HepG2 (cell line): ENCODE results near the gene SNAP25. TPM values are rescaled to one million over a fixed set of nuclear protein-coding genes. Genes with fewer than 3 reads are reported as not detected.

Experiments used
- ATAC-seq: fragments of 200-7000 bp; cut with Tn5 transposase; 3 replicates; pipeline ENCODE4 v1.9.1; 2020; ENCODE audit warnings: mild to moderate bottlenecking, moderate library complexity
- BruUV-seq: library from RNA; stranded (reverse); fragments of 400-500 nt; replicated peaks from 2 replicates; lab custom pipeline; 2021; lab: Mats Ljungman, UMichigan
- CTCF ChIA-PET: fragments of 300-600 bp; formaldehyde crosslinking; extraction: SDS; loops from one replicate; lab custom pipeline; 2021; ENCODE audit warnings: low total read pairs, inconsistent platforms, low intra/inter-chr PET ratio; lab: Yijun Ruan, JAX
- POLR2A ChIA-PET: fragments of 350-600 bp; sonication (Branson Sonifier 250); formaldehyde crosslinking; loops from one replicate; lab custom pipeline; 2020; ENCODE audit warnings: antibody characterized with exemption, inconsistent platforms; lab: Yijun Ruan, JAX
- DNase-seq: peaks from one replicate; pipeline ENCODE4 v3.0.0-alpha.2; 2015; ENCODE audit warnings: low spot score
- FAIRE-seq: peaks from 3 replicates; lab custom pipeline; 2011; peaks lifted over from hg19 to GRCh38; lab: Jason Lieb, UNC
- H2AFZ ChIP-seq: one replicate; pipeline ENCODE4 v1.6.1; 2011; ENCODE audit warnings: low read length, inconsistent platforms
- H3K27ac ChIP-seq: fragments of 300-600 bp; 3 replicates; pipeline ENCODE4 v1.8.0; 2011; ENCODE audit warnings: mixed run types, mild to moderate bottlenecking, mixed read lengths, low read length, inconsistent platforms; ENCODE audit not compliant: insufficient read depth; ENCODE audit errors: extremely low read length
- H3K27me3 ChIP-seq, 2 experiments: fragments of 200-600 bp in 1 of 2; 2 replicates in 1 of 2; 3 replicates in 1 of 2; pipeline versions ENCODE4 v1.6.0 to v1.8.0; 2011; ENCODE audit warnings: low read length in 2 of 2, mild to moderate bottlenecking in 2 of 2, moderate library complexity in 2 of 2, inconsistent platforms in 1 of 2; ENCODE audit not compliant: insufficient read depth in 2 of 2, control insufficient read depth in 1 of 2
- H3K36me3 ChIP-seq, 2 experiments: fragments of 200-600 bp in 1 of 2; replicated peaks in 1 of 2; 2 replicates in 1 of 2; 3 replicates in 1 of 2; pipeline versions ENCODE4 v1.5.1 to v1.8.0; 2011; ENCODE audit warnings: low read length in 2 of 2, inconsistent platforms in 1 of 2; ENCODE audit not compliant: insufficient read depth in 2 of 2, control insufficient read depth in 1 of 2
- H3K4me1 ChIP-seq: 2 replicates; pipeline ENCODE4 v1.5.1; 2012; ENCODE audit warnings: low read length, inconsistent platforms; ENCODE audit not compliant: insufficient read depth
- H3K4me2 ChIP-seq: 2 replicates; pipeline ENCODE4 v1.6.0; 2011; ENCODE audit warnings: low read depth, low read length, inconsistent platforms
- H3K4me3 ChIP-seq, 3 experiments: fragments of 200-600 bp in 1 of 3; sonication (generic), shearing (Covaris generic) in 1 of 3; replicated peaks in 1 of 3; 2 replicates each; pipeline ENCODE4 v1.5.1; 2011 to 2016; ENCODE audit warnings: low read length in 3 of 3, inconsistent platforms in 2 of 3, low read depth in 2 of 3, mild to moderate bottlenecking in 2 of 3, control low read depth in 1 of 3, mixed read lengths in 1 of 3; ENCODE audit not compliant: insufficient read depth in 1 of 3
- H3K79me2 ChIP-seq: one replicate; pipeline ENCODE4 v1.6.1; 2011; ENCODE audit warnings: low read length, inconsistent platforms; ENCODE audit not compliant: insufficient read depth
- H3K9ac ChIP-seq: 2 replicates; pipeline ENCODE4 v1.6.0; 2011; ENCODE audit warnings: mild to moderate bottlenecking, low read depth, low read length, inconsistent platforms; ENCODE audit not compliant: insufficient read depth
- H3K9me3 ChIP-seq: 2 replicates; pipeline ENCODE4 v1.5.1; 2012; ENCODE audit warnings: mild to moderate bottlenecking, low read length
- H4K20me1 ChIP-seq: 2 replicates; pipeline ENCODE4 v1.6.0; 2011; ENCODE audit warnings: inconsistent platforms, mild to moderate bottlenecking, low read length, moderate library complexity; ENCODE audit not compliant: insufficient read depth
- FOSL1 ChIP-seq: sonication (generic); formaldehyde crosslinking; IDR thresholded peaks from 2 replicates; pipeline ENCODE4 v1.9.0; 2021; ENCODE audit warnings: missing genetic modification reagents, borderline replicate concordance
- HDAC1 ChIP-seq: sonication (generic); formaldehyde crosslinking; IDR thresholded peaks from 2 replicates; pipeline ENCODE4 v1.5.1; 2020; ENCODE audit warnings: mild to moderate bottlenecking, missing genetic modification reagents
- JUN ChIP-seq: sonication (generic); formaldehyde crosslinking; IDR thresholded peaks from 2 replicates; pipeline ENCODE4 v1.4.0; 2020; ENCODE audit warnings: mild to moderate bottlenecking, missing genetic modification reagents
- KMT2B ChIP-seq: IDR thresholded peaks from 2 replicates; pipeline ENCODE4 v1.6.1; 2016; ENCODE audit warnings: missing genetic modification reagents, missing compliant biosample characterization
- MTF1 ChIP-seq: sonication (generic); formaldehyde crosslinking; IDR thresholded peaks from 2 replicates; pipeline ENCODE4 v1.5.0; 2020; ENCODE audit warnings: missing genetic modification reagents
- NFIC ChIP-seq: IDR thresholded peaks from 2 replicates; pipeline ENCODE4 v1.6.1; 2012; ENCODE audit warnings: mild to moderate bottlenecking, low read length, inconsistent platforms
- RFX5 ChIP-seq: IDR thresholded peaks from 2 replicates; pipeline ENCODE4 v1.6.1; 2011; ENCODE audit warnings: low read depth, low read length, improper control_type of control experiment
- ZBTB34 ChIP-seq: sonication (generic); formaldehyde crosslinking; IDR thresholded peaks from 2 replicates; pipeline ENCODE4 v1.8.0; 2022; ENCODE audit warnings: mild to moderate bottlenecking, missing genetic modification reagents
- ZEB1 ChIP-seq: IDR thresholded peaks from 2 replicates; pipeline ENCODE4 v1.6.1; 2012; ENCODE audit warnings: mild to moderate bottlenecking, low read depth, inconsistent platforms; ENCODE audit not compliant: insufficient replicate concordance
- ZFP41 ChIP-seq: sonication (generic); formaldehyde crosslinking; IDR thresholded peaks from 2 replicates; pipeline ENCODE4 v1.4.0; 2020; ENCODE audit warnings: mild to moderate bottlenecking, missing genetic modification reagents, borderline replicate concordance
- ZNF547 ChIP-seq: sonication (generic); formaldehyde crosslinking; IDR thresholded peaks from 2 replicates; pipeline ENCODE4 v1.5.1; 2020; ENCODE audit warnings: mild to moderate bottlenecking, missing genetic modification reagents
- ZNF550 ChIP-seq: sonication (generic); formaldehyde crosslinking; IDR thresholded peaks from 2 replicates; pipeline ENCODE4 v1.4.0; 2020; ENCODE audit warnings: mild to moderate bottlenecking, missing genetic modification reagents, borderline replicate concordance
- ZNF570 ChIP-seq: sonication (generic); formaldehyde crosslinking; IDR thresholded peaks from 2 replicates; pipeline ENCODE4 v1.4.0; 2020; ENCODE audit warnings: mild to moderate bottlenecking, missing genetic modification reagents, borderline replicate concordance
- ZNF607 ChIP-seq: sonication (generic); formaldehyde crosslinking; IDR thresholded peaks from 2 replicates; pipeline ENCODE4 v1.5.1; 2020; ENCODE audit warnings: missing genetic modification reagents, mild to moderate bottlenecking, borderline replicate concordance
- ZNF660 ChIP-seq: sonication (generic); formaldehyde crosslinking; IDR thresholded peaks from 2 replicates; pipeline ENCODE4 v1.5.1; 2020; ENCODE audit warnings: mild to moderate bottlenecking, low read depth, missing genetic modification reagents, borderline replicate concordance
- ZNF670 ChIP-seq: sonication (generic); formaldehyde crosslinking; IDR thresholded peaks from 2 replicates; pipeline ENCODE4 v1.8.0; 2022; ENCODE audit warnings: mild to moderate bottlenecking, missing genetic modification reagents, borderline replicate concordance
- ZNF713 ChIP-seq: sonication (generic); formaldehyde crosslinking; IDR thresholded peaks from 2 replicates; pipeline ENCODE4 v1.4.0; 2020; ENCODE audit warnings: mild to moderate bottlenecking, missing genetic modification reagents
- ZNF761 ChIP-seq: sonication (generic); formaldehyde crosslinking; conservative IDR thresholded peaks from 2 replicates; pipeline ENCODE4 v1.4.0; 2020; ENCODE audit warnings: mild to moderate bottlenecking, missing genetic modification reagents
- ZNF879 ChIP-seq: sonication (generic); formaldehyde crosslinking; IDR thresholded peaks from 2 replicates; pipeline ENCODE4 v1.8.1; 2023; ENCODE audit warnings: missing genetic modification reagents
- WGBS: methylation state at CpG from one replicate; pipeline ENCODE4 v1.1.6; 2017; ENCODE audit warnings: low lambda C conversion rate; 5-methylcytosine and 5-hydroxymethylcytosine counted together
- in situ Hi-C: cut with HindIII; loops from 2 replicates; pipeline ENCODE4 v1.10.0; 2017; ENCODE audit warnings: low pct_unique_long_range_greater_than_20kb; ENCODE audit not compliant: extremely low pct_ligation_motif_present
- intact Hi-C: fragments of 100-400 bp; cut with micrococcal nuclease; formaldehyde crosslinking; loops from one replicate; pipeline ENCODE4 v1.10.0; 2022; ENCODE audit not compliant: unreplicated experiment
- polyA plus RNA-seq, 8 experiments: library from polyadenylated mRNA; depleted of rRNA in 3 of 8; stranded (reverse) in 7 of 8; unstranded in 1 of 8; fragments of >200 nt; fragmentation: Illumina TruSeq in 4 of 8; extraction: Trizol in 4 of 8; gene quantifications; 2 replicates each; pipeline versions ENCODE4 v1.2.1 to v1.2.3, GENCODE V29; 2011 to 2016; ENCODE audit warnings: low read depth in 4 of 8, missing spikeins in 1 of 8, mixed read lengths in 1 of 8; ENCODE audit not compliant: insufficient read depth in 1 of 8
- total RNA-seq, 5 experiments: library from RNA; depleted of rRNA; stranded (reverse); fragments of >200 nt; fragmentation: Illumina TruSeq; extraction: Trizol; gene quantifications; 2 replicates each; pipeline ENCODE4 v1.2.3, GENCODE V29; 2016; ENCODE audit warnings: low read depth in 1 of 5
- TF ChIP-seq, protein P1 (sequence below): sonication (generic); formaldehyde crosslinking; IDR thresholded peaks from 2 replicates; pipeline ENCODE4 v1.5.0; 2020; ENCODE audit warnings: mild to moderate bottlenecking, missing genetic modification reagents, borderline replicate concordance

Gene SNAP25
- total and polyA plus RNA-seq, 2 of the 13 experiments (the other 11 are each of a cell fraction or from before 2014, with no cell fraction given): not detected

DNA sequence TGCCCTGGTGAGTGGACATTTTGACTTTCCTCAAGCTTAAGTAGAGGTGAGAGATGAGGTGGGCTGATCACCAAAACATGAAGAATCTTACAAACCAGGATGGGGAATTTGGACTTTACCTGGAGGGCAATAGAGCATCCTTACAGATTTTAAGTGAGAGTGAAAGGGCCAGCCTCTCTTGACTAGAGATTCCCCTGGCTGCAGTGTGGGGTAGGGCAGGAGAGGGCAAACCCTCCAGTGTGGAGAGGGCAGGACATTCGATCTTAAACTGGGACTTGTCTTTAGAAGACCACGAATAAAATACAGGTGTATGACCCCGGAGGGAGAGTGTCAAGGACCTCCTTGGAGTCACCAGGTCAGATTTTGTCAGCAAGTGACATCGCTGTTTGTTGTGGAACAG lies 105.1 kb downstream of the SNAP25 start (continued):
- TF ChIP-seq, protein P1, sequence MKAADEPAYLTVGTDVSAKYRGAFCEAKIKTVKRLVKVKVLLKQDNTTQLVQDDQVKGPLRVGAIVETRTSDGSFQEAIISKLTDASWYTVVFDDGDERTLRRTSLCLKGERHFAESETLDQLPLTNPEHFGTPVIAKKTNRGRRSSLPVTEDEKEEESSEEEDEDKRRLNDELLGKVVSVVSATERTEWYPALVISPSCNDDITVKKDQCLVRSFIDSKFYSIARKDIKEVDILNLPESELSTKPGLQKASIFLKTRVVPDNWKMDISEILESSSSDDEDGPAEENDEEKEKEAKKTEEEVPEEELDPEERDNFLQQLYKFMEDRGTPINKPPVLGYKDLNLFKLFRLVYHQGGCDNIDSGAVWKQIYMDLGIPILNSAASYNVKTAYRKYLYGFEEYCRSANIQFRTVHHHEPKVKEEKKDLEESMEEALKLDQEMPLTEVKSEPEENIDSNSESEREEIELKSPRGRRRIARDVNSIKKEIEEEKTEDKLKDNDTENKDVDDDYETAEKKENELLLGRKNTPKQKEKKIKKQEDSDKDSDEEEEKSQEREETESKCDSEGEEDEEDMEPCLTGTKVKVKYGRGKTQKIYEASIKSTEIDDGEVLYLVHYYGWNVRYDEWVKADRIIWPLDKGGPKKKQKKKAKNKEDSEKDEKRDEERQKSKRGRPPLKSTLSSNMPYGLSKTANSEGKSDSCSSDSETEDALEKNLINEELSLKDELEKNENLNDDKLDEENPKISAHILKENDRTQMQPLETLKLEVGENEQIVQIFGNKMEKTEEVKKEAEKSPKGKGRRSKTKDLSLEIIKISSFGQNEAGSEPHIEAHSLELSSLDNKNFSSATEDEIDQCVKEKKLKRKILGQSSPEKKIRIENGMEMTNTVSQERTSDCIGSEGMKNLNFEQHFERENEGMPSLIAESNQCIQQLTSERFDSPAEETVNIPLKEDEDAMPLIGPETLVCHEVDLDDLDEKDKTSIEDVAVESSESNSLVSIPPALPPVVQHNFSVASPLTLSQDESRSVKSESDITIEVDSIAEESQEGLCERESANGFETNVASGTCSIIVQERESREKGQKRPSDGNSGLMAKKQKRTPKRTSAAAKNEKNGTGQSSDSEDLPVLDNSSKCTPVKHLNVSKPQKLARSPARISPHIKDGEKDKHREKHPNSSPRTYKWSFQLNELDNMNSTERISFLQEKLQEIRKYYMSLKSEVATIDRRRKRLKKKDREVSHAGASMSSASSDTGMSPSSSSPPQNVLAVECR (CRISPR knock-in tag): no peak
- TF ChIP-seq MTF1 (no peak), ZNF660 (CRISPR knock-in tag) (no peak), ZNF713 (CRISPR knock-in tag) (no peak), ZNF547 (no peak), NFIC (no peak), ZEB1 (no peak), JUN (no peak), ZNF670 (CRISPR knock-in tag) (no peak)

DNA sequence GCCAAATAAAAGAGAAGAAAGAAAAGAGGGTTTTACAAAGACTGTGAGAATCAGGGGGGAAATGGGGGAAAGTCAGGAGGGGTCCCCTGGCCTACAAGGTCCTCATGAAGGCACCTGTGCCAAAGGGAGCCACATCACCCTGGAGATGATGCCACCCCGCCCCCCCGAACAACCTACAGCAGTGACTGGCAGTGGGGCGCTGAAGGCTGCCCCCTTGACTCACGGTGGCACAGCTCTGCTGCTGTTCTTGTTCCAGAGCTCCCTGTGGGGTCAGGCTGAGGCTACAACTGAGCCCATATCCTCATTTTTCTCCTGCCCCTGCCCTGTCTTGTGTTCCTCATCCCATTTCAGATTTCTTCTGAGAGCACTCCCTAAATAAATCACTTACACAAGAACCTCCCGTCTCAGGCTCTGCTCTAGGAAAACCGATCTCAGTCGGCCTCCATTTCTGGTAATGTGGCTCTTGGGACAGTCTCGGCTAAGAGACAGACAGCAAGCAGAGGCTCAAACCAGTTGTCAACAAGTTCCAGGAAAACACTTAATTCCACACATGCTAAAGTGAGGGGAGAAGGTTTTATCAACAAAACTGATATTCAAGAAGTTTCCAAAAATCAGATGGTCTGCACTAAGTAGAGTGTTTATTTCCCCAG lies 105.7 kb downstream of the SNAP25 start:
- DNase-seq (no peak), FAIRE-seq (no peak), ATAC-seq (no peak)
- CTCF ChIA-PET: interaction anchor here (1.5 kb wide), 1 partner anchor 103 kb away, joined by 3 read pairs; no protein-coding TSS in a partner anchor
- Histone ChIP-seq H3K79me2 (no peaks in the 10 kb centered on the region), H3K9me3 (no peaks in the 10 kb centered on the region), H2AFZ (no peak overlapping the region), H3K4me1 (peaks cover 19% of the 10 kb centered on the region), H3K9ac (no peak overlapping the region), H3K4me3 (no peak overlapping the region), H3K4me2 (no peak overlapping the region), H3K36me3 (no peaks in the 10 kb centered on the region), H4K20me1 (no peaks in the 10 kb centered on the region), H3K27me3 (no peaks in the 10 kb centered on the region), H3K27ac (no peak overlapping the region)
- no TSS peak for BruUV-seq
- WGBS: 86% methylated on average over 8 of the region's 8 CpGs
- POLR2A ChIA-PET: no interaction called here
- intact Hi-C loops (no loop called here), in situ Hi-C loops (no loop called here)
- TF ChIP-seq RFX5 (no peak), ZBTB34 (CRISPR knock-in tag) (no peak), ZFP41 (no peak), ZNF550 (no peak), ZNF570 (CRISPR knock-in tag) (no peak), ZNF607 (CRISPR knock-in tag) (no peak), HDAC1 (CRISPR knock-in tag) (no peak), KMT2B (no peak), FOSL1 (no peak), ZNF761 (CRISPR knock-in tag) (no peak), ZNF879 (CRISPR knock-in tag) (no peak)
